HUES48 (cell line): ENCODE measurements around the gene TBC1D22A.
A peak's percentile ranks its signal among the peaks of the same experiment; 100 is the strongest.
"Not testable (repeated sequence)": the region's sequence is repeated elsewhere in the genome, so short reads cannot be mapped to it uniquely, and the experiment has no call there.

Experiments
- H3K27ac ChIP-seq: one replicate; pipeline ENCODE4 v1.7.0; 2013; ENCODE audit warnings: low read depth, low read length, inconsistent platforms
- H3K27me3 ChIP-seq: 2 replicates; pipeline ENCODE4 v1.6.1; 2013; ENCODE audit warnings: mild to moderate bottlenecking, low read length; ENCODE audit not compliant: control insufficient read depth, insufficient read depth
- H3K36me3 ChIP-seq: 2 replicates; pipeline ENCODE4 v1.6.1; 2013; ENCODE audit warnings: low read length; ENCODE audit not compliant: control insufficient read depth, insufficient read depth
- H3K4me1 ChIP-seq: 2 replicates; pipeline ENCODE4 v1.6.1; 2013; ENCODE audit warnings: mild to moderate bottlenecking, low read length; ENCODE audit not compliant: control insufficient read depth, insufficient read depth
- H3K4me3 ChIP-seq: 2 replicates; pipeline ENCODE4 v1.5.1; 2013; ENCODE audit warnings: mild to moderate bottlenecking, low read depth, low read length
- H3K9ac ChIP-seq: 2 replicates; pipeline ENCODE4 v1.6.1; 2013; ENCODE audit warnings: mild to moderate bottlenecking, low read depth, low read length, moderate library complexity
- H3K9me3 ChIP-seq: 2 replicates; pipeline ENCODE4 v1.6.1; 2013; ENCODE audit warnings: low read length; ENCODE audit not compliant: control insufficient read depth, insufficient read depth

The TBC1D22A gene

GRCh38 chr22:46730568-46731245 is 31.7 kb upstream of the TBC1D22A start:
- Histone ChIP-seq H3K4me1 (peaks cover 19% of the 10 kb centered on the region), H3K4me3 (no peak overlapping the region), H3K27me3 (no peaks in the 10 kb centered on the region), H3K9ac (no peak overlapping the region), H3K36me3 (peaks cover 20% of the 10 kb centered on the region), H3K27ac (no peak overlapping the region), H3K9me3 (no peaks in the 10 kb centered on the region)

GRCh38 chr22:46731246-46732040 is 31.0 kb upstream of the TBC1D22A start:
- Histone ChIP-seq H3K4me3 (no peak overlapping the region), H3K9me3 (no peaks in the 10 kb centered on the region), H3K27ac (peak overlapping the region; percentile 27), H3K27me3 (no peaks in the 10 kb centered on the region), H3K4me1 (peaks cover 25% of the 10 kb centered on the region), H3K9ac (no peak overlapping the region), H3K36me3 (peaks cover 20% of the 10 kb centered on the region)

- Histone ChIP-seq H3K9me3 (no peaks in the 10 kb centered on the region), H3K9ac (no peak overlapping the region), H3K27me3 (no peaks in the 10 kb centered on the region), H3K4me3 (no peak overlapping the region), H3K4me1 (peaks cover 29% of the 10 kb centered on the region), H3K27ac (peak overlapping the region; percentile 27), H3K36me3 (peaks cover 20% of the 10 kb centered on the region)
Measured at GRCh38 chr22:46732041-46732379, 30.4 kb upstream of the TBC1D22A start.

- H3K9ac ChIP-seq = no peak overlapping the region
- no peaks in the 10 kb centered on the region for H3K27me3 ChIP-seq
- H3K27ac ChIP-seq = no peak overlapping the region
- no peak overlapping the region for H3K4me3 ChIP-seq
- H3K36me3 ChIP-seq = peaks cover 20% of the 10 kb centered on the region
- H3K4me1 ChIP-seq = peaks cover 29% of the 10 kb centered on the region
- H3K9me3 ChIP-seq = no peaks in the 10 kb centered on the region
Measured at GRCh38 chr22:46732513-46732912, 29.9 kb upstream of the TBC1D22A start.

GRCh38 chr22:46734213-46734722 is 28.2 kb upstream of the TBC1D22A start:
- H3K27ac ChIP-seq, H3K27me3 ChIP-seq, H3K4me3 ChIP-seq, H3K9me3 ChIP-seq, H3K9ac ChIP-seq: not testable (repeated sequence)
- H3K36me3 ChIP-seq = peaks cover 13% of the 10 kb centered on the region
- peaks cover 35% of the 10 kb centered on the region for H3K4me1 ChIP-seq

GRCh38 chr22:46734830-46735453 is 27.5 kb upstream of the TBC1D22A start:
- no peak overlapping the region for H3K27ac ChIP-seq
- H3K4me3 ChIP-seq = no peak overlapping the region
- H3K9ac ChIP-seq = no peak overlapping the region
- no peaks in the 10 kb centered on the region for H3K27me3 ChIP-seq
- H3K4me1 ChIP-seq = peaks cover 38% of the 10 kb centered on the region
- peaks cover 13% of the 10 kb centered on the region for H3K36me3 ChIP-seq
- H3K9me3 ChIP-seq = no peaks in the 10 kb centered on the region

- H3K4me1 ChIP-seq = peaks cover 38% of the 10 kb centered on the region
- no peaks in the 10 kb centered on the region for H3K9me3 ChIP-seq
- peaks cover 13% of the 10 kb centered on the region for H3K36me3 ChIP-seq
- no peaks in the 10 kb centered on the region for H3K27me3 ChIP-seq
- H3K27ac ChIP-seq = peak overlapping the region; percentile 73
- peak overlapping the region; percentile 14; the same call in 1 of the 2 replicates for H3K4me3 ChIP-seq
- no peak overlapping the region for H3K9ac ChIP-seq
Measured at GRCh38 chr22:46735747-46736608, 26.5 kb upstream of the TBC1D22A start.

GRCh38 chr22:46736705-46737104 is 25.7 kb upstream of the TBC1D22A start:
- Histone ChIP-seq H3K4me3 (peak overlapping the region; percentile 70), H3K9ac (no peak overlapping the region), H3K4me1 (peaks cover 31% of the 10 kb centered on the region), H3K36me3 (peaks cover 13% of the 10 kb centered on the region), H3K9me3 (no peaks in the 10 kb centered on the region), H3K27ac (peak overlapping the region; percentile 73), H3K27me3 (no peaks in the 10 kb centered on the region)

- Histone ChIP-seq H3K4me3 (peak overlapping the region; percentile 70), H3K27ac (peak overlapping the region; percentile 64), H3K4me1 (peaks cover 27% of the 10 kb centered on the region)
Measured at GRCh38 chr22:46737105-46737975, 25.1 kb upstream of the TBC1D22A start.

More at GRCh38 chr22:46737105-46737975, 25.1 kb upstream of the TBC1D22A start:
- Histone ChIP-seq H3K27me3 (no peaks in the 10 kb centered on the region), H3K36me3 (peaks cover 10% of the 10 kb centered on the region), H3K9ac (no peak overlapping the region; the same call in 1 of the 2 replicates), H3K9me3 (no peaks in the 10 kb centered on the region)
